Peyer's patch (tissue), 4 donors: ENCODE results near the gene ABCC12. TPM values are rescaled to one million over a fixed set of nuclear protein-coding genes. Genes with fewer than 3 reads are reported as not detected.

ENCODE experiments used
- DNase-seq, 3 donors: peaks; one replicate each; pipeline ENCODE4 v3.0.0-alpha.2; 2017 to 2019
- H3K27ac ChIP-seq, 4 donors: fragments of 200-600 bp; sonication (generic); one replicate each; pipeline ENCODE4 v1.5.1; 2016 to 2019
- H3K27me3 ChIP-seq, 2 donors: fragments of 200-600 bp; sonication (generic); one replicate each; pipeline ENCODE4 v1.5.1; 2019
- H3K36me3 ChIP-seq, 3 donors: fragments of 200-600 bp; sonication (generic); one replicate each; pipeline ENCODE4 v1.5.1; 2016 to 2019
- H3K4me1 ChIP-seq, 4 donors: fragments of 200-600 bp; sonication (generic); one replicate each; pipeline ENCODE4 v1.5.1; 2016 to 2019
- H3K4me3 ChIP-seq, 4 donors: fragments of 200-600 bp; sonication (generic); 1 replicate in 3 of 4; 2 replicates in 1 of 4; pipeline ENCODE4 v1.5.1; 2016 to 2019; ENCODE audit warnings: mild to moderate bottlenecking in 1 of 4
- H3K9me3 ChIP-seq, 4 donors: fragments of 200-600 bp; sonication (generic); one replicate each; pipeline ENCODE4 v1.5.1; 2016 to 2019; ENCODE audit warnings: mild to moderate bottlenecking in 1 of 4
- POLR2A ChIP-seq, 2 donors: fragments of 450-650 bp; IDR thresholded peaks; one replicate each; pipeline ENCODE4 v1.5.1; 2017; ENCODE audit warnings: antibody characterized with exemption in 2 of 2, mild to moderate bottlenecking in 2 of 2, moderate library complexity in 2 of 2
- total RNA-seq, 4 donors: library from RNA; depleted of rRNA; stranded (reverse); fragments of >200 nt; gene quantifications; one replicate each; pipeline ENCODE4 v1.1.0, GENCODE V29; 2016
- TF ChIP-seq, protein P1 (sequence below), 6 experiments: fragments of 450-650 bp in 4 of 6; fragments of 200-600 bp in 2 of 6; sonication (generic) in 1 of 6; IDR thresholded peaks; one replicate each; pipeline ENCODE4 v1.5.1; 2017 to 2019; ENCODE audit warnings: antibody characterized with exemption in 6 of 6, mild to moderate bottlenecking in 3 of 6, moderate library complexity in 1 of 6

ABCC12 gene
- total RNA-seq, 4 donors from 2014 or later, result not detected

DNA sequence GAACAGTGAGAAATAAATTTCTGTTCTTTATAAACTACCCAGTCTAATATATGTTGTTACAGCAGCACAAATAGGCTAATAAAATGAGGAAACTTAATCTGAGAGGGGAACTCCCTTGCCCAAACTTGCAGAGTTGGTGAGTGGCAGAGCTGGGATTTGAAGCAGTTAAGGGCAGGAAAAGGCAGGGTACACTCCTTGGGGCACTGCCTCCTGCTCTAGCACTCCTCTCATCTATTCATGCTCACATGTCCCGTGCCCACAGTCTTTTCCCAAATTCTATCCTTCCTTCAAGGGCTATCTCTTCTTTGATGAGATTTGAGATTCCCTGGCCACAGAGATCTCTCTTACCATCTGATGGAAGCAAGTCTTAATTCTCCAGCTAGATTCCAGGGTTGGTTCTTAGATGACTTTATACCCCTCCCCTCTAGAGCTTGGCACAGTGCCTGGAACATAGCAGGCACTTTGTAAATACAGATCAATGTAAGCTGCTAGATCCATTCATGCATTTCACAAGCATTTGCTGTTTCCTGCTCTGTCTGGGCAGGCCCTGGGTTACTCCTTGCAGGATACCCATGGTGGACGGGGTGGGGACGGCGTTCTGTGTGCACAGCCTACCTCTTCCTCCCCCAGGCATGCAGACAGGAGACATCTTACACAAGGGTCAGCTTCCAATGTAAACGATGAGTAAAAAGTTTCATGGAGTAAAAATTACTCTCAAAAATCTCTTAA is 39.2 kb upstream of the ABCC12 start:
- TF ChIP-seq POLR2A (IDR thresholded peaks at IDR 0.05), result no peak
- TF ChIP-seq, protein P1, sequence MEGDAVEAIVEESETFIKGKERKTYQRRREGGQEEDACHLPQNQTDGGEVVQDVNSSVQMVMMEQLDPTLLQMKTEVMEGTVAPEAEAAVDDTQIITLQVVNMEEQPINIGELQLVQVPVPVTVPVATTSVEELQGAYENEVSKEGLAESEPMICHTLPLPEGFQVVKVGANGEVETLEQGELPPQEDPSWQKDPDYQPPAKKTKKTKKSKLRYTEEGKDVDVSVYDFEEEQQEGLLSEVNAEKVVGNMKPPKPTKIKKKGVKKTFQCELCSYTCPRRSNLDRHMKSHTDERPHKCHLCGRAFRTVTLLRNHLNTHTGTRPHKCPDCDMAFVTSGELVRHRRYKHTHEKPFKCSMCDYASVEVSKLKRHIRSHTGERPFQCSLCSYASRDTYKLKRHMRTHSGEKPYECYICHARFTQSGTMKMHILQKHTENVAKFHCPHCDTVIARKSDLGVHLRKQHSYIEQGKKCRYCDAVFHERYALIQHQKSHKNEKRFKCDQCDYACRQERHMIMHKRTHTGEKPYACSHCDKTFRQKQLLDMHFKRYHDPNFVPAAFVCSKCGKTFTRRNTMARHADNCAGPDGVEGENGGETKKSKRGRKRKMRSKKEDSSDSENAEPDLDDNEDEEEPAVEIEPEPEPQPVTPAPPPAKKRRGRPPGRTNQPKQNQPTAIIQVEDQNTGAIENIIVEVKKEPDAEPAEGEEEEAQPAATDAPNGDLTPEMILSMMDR (IDR thresholded peaks at IDR 0.05), result no peak
- no peak for DNase-seq
- no peaks in the 10 kb centered on the region for H3K27me3 ChIP-seq
- no peaks in the 10 kb centered on the region for H3K36me3 ChIP-seq
- H3K27ac ChIP-seq, result no peak overlapping the region
- no peaks in the 10 kb centered on the region for H3K9me3 ChIP-seq
- H3K4me3 ChIP-seq, result no peak overlapping the region
- no peaks in the 10 kb centered on the region for H3K4me1 ChIP-seq

DNA sequence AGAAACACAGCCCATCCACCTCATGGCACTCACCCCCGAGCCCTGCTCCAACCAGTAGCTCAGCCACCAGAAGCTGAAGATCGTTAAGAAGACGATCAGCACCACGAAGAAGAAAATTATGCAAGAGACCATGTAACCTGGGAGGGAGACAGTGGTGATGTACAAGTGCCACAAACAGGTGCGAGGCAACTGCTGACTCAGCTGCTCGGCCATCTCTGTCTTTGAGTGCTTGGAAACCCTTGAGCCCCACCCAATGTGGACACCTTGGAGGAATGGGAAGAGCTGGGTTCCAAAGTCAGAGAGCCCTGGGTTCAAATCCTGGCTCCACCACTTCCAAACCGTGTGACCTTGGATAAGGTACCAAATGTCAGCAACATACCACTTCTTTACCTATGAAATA is 38.1 kb upstream of the ABCC12 start:
- Histone ChIP-seq H3K27me3 (no peaks in the 10 kb centered on the region), H3K36me3 (no peaks in the 10 kb centered on the region), H3K27ac (no peak overlapping the region), H3K4me3 (no peak overlapping the region), H3K9me3 (no peaks in the 10 kb centered on the region), H3K4me1 (no peaks in the 10 kb centered on the region)
- no peak for DNase-seq
- TF ChIP-seq POLR2A (IDR thresholded peaks at IDR 0.05), result no peak
- TF ChIP-seq, protein P1 (IDR thresholded peaks at IDR 0.05), result no peak

DNA sequence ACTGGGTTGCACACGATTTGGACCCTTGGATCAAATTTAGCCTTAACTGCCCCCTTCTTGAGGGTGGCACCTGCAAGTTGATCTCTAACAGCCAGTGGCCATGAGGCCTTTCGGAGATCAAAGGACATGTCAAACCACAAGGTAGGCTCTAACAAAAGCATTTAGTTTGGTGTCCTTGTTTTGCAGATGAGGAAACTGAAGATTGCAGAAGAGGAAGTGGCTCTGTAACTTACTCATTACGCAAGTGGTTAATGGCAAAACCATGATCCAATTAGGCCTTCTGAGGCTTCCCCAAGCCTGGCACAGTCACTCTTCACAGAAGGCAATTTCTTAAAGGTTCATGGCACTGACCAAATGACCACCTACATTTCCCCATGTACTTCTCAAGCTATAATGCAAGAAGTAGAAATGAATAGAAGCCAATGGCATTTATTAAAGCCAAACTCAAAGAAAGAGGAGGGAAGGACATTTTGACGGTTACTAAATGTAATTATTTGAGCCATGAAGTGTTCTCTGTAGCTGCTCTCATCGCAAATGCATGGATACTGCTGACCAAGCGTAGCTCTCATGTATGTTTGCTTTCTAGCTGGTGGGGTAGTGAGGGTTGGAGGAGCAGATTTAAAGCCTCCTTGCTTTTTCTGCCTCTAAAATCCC is 32.8 kb upstream of the ABCC12 start:
- no peaks in the 10 kb centered on the region for H3K9me3 ChIP-seq
- TF ChIP-seq POLR2A (IDR thresholded peaks at IDR 0.05), result no peak
- TF ChIP-seq, protein P1 (IDR thresholded peaks at IDR 0.05), result no peak
- no peak overlapping the region for H3K4me3 ChIP-seq
- no peaks in the 10 kb centered on the region for H3K27me3 ChIP-seq
- H3K36me3 ChIP-seq, result no peaks in the 10 kb centered on the region
- no peak overlapping the region for H3K27ac ChIP-seq
- no peaks in the 10 kb centered on the region for H3K4me1 ChIP-seq
- DNase-seq, result no peak

DNA sequence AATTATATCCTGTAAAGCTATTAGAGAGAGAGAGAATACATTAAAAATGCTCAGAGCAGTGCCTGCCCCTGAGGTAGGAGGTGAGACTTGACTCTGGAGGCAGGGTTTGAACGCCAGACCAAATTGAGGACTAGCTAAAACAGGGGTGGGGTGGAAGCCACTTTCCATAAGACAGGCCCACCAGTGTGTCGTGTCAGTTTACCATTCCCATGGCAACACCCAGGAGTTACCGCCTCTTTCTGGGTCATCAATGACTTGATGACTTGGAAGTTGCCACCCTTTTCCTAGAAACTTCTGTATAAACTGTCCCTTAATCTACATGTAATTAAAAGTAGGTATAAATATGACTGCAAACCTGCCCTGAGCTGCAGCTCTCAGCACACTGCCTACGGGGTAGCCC is 32.0 kb upstream of the ABCC12 start:
- no peak for TF ChIP-seq POLR2A (IDR thresholded peaks at IDR 0.05)
- TF ChIP-seq, protein P1 (IDR thresholded peaks at IDR 0.05), result no peak
- no peak overlapping the region for H3K27ac ChIP-seq
- H3K4me3 ChIP-seq, result no peak overlapping the region
- H3K27me3 ChIP-seq, result no peaks in the 10 kb centered on the region
- H3K9me3 ChIP-seq, result no peaks in the 10 kb centered on the region
- H3K36me3 ChIP-seq, result no peaks in the 10 kb centered on the region
- H3K4me1 ChIP-seq, result no peaks in the 10 kb centered on the region
- no peak for DNase-seq

DNA sequence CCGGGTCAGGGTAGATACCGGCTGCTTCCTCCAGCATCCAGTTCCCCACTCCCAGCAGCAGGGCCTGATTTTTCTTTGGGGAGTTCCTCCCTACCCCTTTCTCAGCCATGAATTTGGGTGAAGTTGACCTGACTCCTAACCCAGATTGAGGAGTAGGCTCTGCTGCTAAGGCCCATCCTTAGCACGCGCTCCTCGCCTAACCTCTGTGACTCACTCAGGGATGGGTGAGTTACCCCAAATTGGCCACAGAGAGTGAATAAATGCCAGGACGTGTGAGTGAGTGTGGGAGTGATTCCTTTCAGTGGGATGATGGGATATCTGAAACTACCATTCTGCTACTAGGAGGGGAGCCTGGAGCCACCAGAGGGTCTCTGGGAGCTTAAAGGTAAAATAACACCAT is 28.9 kb upstream of the ABCC12 start:
- no peaks in the 10 kb centered on the region for H3K27me3 ChIP-seq
- no peak overlapping the region for H3K27ac ChIP-seq
- no peak overlapping the region for H3K4me3 ChIP-seq
- TF ChIP-seq POLR2A (IDR thresholded peaks at IDR 0.05), result no peak
- TF ChIP-seq, protein P1 (IDR thresholded peaks at IDR 0.05), result no peak
- H3K4me1 ChIP-seq, result no peaks in the 10 kb centered on the region
- no peaks in the 10 kb centered on the region for H3K36me3 ChIP-seq
- DNase-seq, result no peak
- no peaks in the 10 kb centered on the region for H3K9me3 ChIP-seq
